Retinal pigment epithelial cell (primary cell): ENCODE measurements around the gene MNX1.

Source experiments
- DNase-seq: peaks from one replicate; pipeline ENCODE4 v3.0.0-alpha.2; 2010; ENCODE audit warnings: low read depth
- H3K4me3 ChIP-seq: 2 replicates; pipeline ENCODE4 v1.5.1; 2011; ENCODE audit warnings: mild to moderate bottlenecking, low read length, control low read depth, moderate library complexity
- CTCF ChIP-seq: conservative IDR thresholded peaks from 2 replicates; pipeline ENCODE4 v1.5.1; 2011; ENCODE audit warnings: low read depth, low read length, control low read depth, inconsistent platforms

The MNX1 gene

GRCh38 chr7:157054927-157055326 lies 44.5 kb upstream of the MNX1 start:
- no peak for TF ChIP-seq CTCF
- no peak overlapping the region for H3K4me3 ChIP-seq
- no peak for DNase-seq

GRCh38 chr7:157053118-157053517 lies 42.7 kb upstream of the MNX1 start:
- TF ChIP-seq CTCF, result no peak
- no peak for DNase-seq
- H3K4me3 ChIP-seq, result no peak overlapping the region

GRCh38 chr7:157047148-157047547 lies 36.7 kb upstream of the MNX1 start:
- no peak overlapping the region for H3K4me3 ChIP-seq
- DNase-seq, result no peak

GRCh38 chr7:157046681-157047080 lies 36.2 kb upstream of the MNX1 start:
- no peak for TF ChIP-seq CTCF
- no peak overlapping the region for H3K4me3 ChIP-seq
- DNase-seq, result no peak

More at GRCh38 chr7:157047148-157047547, 36.7 kb upstream of the MNX1 start:
- no peak for TF ChIP-seq CTCF

GRCh38 chr7:157044943-157045660 lies 34.6 kb upstream of the MNX1 start:
- TF ChIP-seq CTCF, result no peak
- no peak for DNase-seq
- no peak overlapping the region for H3K4me3 ChIP-seq

- no peak for TF ChIP-seq CTCF
- H3K4me3 ChIP-seq, result no peak overlapping the region
- DNase-seq, result no peak
Measured at GRCh38 chr7:157044147-157044687, 33.8 kb upstream of the MNX1 start.

GRCh38 chr7:157043745-157044144 lies 33.3 kb upstream of the MNX1 start:
- no peak for DNase-seq
- no peak for TF ChIP-seq CTCF
- no peak overlapping the region for H3K4me3 ChIP-seq
